Measurements from ENCODE around the gene RNFT2. TPM values are rescaled to one million over a fixed set of nuclear protein-coding genes. Genes with fewer than 3 reads are reported as not detected.
"Not testable (repeated sequence)": the region's sequence is repeated elsewhere in the genome, so short reads cannot be mapped to it uniquely, and the experiment has no call there.

Gene RNFT2
- polyA plus RNA-seq, 3 donors, result 4.2 to 6.3 (median 5.5) TPM

DNA sequence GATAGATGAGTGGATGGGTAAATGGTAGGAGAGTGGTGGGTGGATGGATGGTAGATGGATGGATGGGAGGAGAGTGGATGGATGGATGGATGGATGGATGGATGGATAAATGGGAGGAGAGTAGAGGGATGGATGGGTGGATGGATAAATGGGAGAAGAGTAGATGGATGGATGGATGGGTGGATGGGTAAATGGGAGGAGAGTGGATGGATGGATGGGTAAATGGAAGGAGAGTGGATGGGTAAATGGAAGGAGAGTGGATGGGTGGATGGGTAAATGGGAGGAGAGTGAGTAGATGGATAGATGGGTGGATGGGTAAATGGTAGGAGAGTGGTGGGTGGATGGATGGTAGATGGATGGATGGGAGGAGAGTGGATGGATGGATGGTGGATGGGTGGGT lies 51.4 kb downstream of the RNFT2 start:
- DNase-seq, result not testable (repeated sequence)

DNA sequence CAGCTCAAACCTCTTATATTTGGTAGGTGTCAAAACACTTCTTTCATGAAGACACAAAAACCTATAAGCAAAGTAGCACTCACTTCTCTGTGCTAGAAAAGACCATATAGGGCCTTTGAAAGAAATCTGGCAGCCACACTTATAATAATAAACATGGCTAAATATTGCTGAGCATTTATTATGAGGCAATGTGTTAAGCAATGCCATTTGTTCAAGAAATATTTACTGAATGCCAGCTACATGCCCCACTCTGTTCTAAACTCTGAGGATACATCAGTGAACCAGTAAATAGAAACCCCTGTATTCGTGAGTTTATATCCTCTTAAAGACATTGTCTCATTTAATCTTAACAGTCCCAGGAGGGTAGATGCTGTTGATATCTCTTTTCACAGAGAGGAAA lies 52.0 kb downstream of the RNFT2 start:
- no peak for DNase-seq

DNA sequence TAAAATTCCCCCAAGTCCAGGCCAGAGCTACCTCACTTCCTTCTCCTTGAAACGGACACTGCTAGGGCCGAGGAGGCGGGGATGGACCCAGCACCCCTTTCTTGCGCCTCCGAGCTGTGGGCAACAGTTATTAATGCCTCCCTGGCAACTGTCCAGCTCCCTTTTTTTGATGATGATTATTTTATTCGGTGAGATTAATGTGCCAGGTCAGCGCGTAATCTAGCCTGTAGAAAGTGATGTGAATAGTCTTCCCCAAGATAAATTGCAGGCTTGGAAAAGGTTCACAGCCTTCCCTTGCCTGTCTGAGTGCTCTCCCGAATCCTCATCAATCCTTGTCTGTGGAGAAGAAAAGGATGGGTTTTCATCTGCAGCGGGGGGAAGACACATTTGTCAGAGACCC lies 54.3 kb downstream of the RNFT2 start:
- DNase-seq, result no peak

DNA sequence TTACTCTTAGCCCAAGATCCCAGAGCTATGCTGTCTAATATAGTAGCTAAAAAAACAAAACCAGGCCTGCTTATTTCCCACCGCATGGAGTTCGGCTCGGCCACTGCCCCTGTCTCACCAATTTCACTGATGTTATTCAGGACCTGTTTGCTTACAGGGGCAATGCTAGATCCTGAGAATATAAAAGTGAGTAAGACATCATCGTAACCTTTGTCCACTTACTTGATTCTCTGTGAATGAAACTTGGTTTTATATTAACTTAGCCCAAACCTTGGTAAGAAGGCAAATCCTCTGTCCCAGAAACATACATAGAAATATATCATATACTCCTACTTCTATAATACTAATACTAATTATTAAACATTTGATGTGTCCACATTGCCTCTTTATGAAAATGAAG lies 56.6 kb downstream of the RNFT2 start:
- no peak for DNase-seq

DNA sequence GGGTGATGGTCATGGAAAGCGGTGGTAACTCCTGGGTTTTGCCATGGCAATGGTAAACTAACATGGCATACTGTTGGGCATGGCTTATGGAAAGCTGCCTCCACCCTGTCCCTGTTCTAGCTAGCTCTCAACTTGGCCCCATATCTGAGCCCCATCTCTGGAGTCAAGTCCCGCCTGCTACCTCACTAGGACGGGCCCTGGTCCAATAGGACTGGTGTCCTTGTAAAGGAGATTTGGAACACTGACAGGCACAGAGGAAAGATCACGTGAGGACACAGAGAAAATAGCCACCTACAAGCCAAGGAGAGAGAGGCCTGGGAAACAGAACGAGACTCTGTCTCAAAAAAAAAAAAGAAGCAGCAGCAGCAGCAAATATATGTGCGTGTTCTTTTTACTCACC lies 59.8 kb downstream of the RNFT2 start:
- DNase-seq, result no peak

DNA sequence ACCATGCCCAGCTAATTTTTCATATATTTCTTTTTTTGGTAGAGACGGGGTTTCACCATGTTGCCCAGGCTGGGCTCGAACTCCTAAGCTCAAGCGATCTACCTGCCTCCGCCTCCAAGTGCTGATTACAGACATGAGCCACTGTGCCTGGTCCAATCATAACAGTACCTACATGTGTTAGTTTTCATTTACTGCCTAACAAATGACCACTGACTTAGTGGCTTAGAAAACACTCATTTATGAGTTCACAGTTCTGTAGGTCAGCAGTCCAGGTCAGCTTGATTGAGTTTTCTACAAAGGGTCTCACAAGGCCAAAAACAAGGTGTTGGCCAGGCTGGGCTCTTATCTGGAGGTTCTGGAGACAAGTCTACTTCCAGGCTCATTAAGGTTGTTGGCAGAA lies 60.6 kb downstream of the RNFT2 start:
- DNase-seq, result no peak

DNA sequence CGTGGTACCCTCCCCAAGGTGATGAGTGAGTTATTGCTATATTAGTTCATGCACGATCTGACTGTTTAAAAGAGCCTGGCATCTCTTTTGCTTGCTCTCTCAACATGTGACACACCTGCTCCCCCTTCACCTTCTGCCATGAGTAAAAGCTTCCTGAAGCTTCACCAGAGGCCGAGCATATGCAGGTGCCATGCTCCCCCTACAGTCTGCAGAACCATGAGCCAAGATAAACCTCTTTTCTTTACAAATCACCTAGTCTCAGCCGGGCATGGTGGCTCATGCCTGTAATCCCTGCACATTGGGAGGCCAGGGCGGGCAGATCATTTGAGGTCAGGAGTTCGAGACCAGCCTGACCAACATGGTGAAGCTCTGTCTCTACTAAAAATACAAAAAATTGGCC lies 61.8 kb downstream of the RNFT2 start:
- no peak for DNase-seq

DNA sequence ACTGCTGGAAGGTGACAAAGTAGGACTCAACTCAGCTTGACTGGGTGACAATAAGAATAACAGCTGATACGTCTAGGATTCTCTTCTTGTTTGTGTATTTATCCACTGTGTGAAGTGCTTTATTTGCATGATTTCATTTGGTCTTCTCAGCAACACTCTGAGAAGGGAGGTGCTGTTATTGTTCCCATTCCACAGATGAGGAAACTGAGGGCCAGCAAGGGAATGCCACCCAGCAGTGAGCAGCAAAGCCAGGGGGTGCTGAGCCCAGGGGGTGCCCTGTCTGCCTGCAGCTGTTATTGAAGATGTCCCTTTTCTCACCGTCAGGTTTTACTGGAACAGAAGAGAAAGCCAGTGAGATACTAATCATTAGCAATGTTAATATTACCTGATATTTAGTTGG lies 62.8 kb downstream of the RNFT2 start:
- no peak for DNase-seq

DNA sequence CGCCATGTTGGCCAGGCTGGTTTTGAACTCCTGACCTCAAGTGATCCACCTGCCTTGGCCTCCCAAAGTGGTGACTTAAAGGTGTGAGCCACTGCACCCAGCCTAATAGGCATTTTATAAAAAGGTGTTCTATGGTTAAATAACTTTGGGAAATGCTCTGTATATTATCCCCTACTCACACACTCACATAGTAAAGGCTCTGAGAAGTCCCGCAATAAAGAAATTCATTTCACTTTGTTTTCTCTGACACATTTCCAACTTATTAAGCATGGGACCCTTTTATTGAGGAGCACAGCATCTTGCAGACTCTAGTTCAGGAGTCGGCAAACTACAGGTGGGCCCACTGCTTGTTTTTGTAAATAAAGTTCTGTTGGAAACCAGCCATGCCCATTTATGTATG lies 63.9 kb downstream of the RNFT2 start:
- no peak for DNase-seq

DNA sequence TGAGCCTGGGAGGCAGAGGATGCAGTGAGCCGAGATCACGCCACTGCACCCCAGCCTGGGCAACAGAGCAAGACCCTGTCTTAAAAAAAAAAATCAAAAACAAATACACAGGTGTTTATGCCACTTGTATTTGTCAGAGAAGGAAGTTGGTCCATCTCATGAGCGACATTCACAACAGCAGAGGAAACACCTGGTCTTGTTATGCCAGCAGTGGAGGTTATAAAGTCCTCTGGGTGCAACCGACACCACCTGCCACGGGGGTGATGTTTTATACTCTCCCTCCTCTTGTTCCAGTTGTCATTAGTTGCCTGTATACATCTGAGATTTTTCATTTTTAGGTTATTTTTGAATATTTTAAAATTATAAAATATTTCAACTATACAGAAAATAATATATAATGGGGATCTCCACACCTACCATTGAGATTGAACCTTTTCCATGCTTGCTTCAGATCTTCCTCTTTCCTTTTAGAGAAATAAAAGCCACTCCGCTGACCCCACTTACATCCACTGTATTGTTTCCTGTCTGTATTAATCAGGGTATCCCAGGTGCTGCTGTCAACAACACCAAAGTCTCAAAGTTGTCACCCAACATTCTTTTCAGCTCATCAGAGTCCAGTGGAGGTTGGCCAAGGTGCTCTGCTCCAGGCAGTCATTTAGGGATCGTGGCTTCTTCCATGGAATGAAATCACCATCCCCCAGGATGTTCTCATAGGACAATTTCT lies 65.1 kb downstream of the RNFT2 start:
- no peak for DNase-seq

DNA sequence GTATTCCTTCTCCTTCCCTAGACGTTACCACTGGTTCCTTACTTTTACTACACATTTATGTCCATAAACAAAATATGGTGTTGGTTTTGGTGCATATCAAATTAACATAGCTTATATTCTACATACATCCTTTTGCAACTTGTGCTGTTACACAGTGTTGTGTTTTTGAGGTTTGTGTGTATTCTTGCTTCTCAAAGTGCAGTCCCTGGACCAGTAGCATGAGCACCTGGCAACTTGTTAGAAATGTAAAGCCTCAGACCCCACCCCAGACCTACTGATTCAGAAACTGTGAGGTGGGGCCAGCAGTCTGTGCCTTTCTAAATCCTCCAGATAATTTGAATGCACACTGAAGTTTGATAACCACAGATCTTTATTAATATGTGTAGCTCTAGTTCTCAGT lies 65.9 kb downstream of the RNFT2 start:
- DNase-seq, result no peak

DNA sequence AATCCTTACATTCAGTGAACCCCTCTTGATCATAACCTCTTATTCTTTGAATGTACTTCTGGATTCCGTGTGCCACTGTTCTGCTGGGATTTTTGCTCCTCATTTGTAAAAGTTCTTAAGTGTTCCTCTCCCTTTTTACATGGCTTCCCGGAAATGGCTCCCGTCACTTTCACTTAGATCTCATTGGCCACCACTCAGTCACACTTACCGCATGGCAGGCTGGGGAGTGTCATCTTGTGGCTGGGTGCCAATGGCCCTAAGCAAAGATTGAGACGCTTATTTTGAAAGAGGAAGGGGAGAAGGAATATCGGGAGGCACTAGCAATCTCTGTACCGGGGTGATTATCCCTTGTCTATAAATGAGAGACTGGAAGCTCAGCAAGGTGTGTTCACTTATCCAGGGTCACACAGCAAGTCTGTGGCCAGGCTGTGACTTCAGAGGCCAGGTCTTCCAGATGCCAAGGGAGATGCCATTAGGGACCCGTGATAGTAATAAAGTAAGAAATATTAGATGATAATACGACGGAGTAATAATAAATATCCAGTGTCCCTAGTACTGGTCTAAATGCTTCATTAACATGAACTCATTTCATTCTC lies 68.8 kb downstream of the RNFT2 start:
- DNase-seq, result no peak

DNA sequence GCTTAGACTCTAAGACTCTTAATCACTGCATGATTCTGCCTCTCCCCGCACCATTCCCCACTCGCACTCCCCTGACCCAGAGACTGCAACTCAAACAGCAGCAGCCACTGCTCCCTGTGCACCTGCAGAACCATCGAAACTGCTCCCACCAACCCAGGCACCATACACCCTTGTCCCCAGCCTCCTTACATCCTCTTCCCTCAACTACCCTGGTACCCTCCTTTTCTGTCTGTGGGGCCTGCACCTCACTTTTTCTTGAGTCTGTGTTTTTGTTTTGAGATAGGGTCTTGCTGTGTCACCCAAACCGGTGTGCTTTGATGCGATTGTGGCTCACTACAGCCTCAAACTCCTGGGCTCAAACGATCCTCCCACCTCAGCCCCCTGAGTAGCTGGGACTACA lies 69.4 kb downstream of the RNFT2 start:
- DNase-seq, result no peak

DNA sequence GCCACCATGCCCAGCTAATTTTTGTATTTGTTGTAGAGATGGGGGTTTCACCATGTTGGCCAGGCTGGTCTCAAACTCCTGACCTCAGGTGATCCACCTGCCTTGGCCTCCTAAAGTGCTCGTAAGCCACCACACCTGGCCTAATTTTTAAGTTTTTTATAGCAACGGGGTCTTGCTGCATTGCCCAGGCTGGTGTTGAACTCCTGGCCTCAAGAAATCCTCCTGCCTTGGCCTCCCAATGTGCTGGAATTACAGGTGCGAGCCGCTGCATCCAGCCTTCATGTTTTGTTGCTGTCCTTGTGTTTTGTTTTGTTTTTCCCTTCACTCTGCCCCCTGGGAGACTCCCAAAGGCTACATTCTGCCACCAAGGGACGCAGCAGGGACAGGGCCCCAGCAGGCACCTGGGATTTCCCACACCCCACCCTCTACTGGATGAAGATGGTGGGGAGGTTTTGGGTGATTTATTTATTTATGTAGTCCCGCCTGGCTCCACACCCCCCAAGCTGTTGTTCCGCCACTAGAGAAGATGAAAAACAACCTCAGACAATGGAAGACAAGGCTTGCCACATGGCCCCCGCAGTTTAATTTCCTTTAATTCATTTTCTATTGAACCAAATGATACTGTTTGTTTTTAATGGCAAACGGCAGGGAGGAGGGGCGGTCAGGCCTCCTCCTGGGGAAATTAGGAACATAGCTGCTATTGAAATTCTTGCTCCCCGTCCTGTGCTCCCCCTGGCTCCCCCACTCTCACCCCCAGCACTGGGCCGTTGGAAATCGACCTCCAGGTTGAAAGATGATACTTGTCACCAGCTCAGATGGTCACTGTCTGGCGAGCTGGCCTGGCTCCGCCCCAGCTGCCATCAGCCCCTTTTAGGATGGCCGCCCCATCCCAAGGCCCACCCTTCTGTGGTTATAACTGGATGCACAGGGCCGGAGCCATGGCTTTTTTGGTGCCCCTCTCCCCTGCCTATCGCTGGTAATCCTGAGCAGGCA lies 70.3 kb downstream of the RNFT2 start:
- DNase-seq, result peak; percentile 43

DNA sequence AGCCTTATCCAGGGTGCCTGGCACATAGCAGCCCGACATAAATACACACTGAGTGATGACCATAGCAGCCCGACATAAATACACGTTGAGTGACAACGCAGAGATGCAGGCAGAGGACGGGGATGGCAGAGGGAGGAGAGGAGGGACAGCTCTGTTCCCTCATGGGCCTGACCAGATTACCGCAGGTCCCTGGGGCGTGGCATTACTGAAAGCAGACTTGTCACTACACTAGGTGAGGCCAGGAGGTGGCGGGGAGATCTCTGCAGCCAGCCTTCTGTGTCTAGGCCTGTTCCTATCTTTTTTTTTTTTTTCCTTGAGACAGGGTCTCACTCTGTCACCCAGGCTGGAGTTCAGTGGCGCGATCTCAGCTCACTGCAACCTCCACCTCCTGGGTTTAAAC lies 74.1 kb downstream of the RNFT2 start:
- DNase-seq, result no peak

DNA sequence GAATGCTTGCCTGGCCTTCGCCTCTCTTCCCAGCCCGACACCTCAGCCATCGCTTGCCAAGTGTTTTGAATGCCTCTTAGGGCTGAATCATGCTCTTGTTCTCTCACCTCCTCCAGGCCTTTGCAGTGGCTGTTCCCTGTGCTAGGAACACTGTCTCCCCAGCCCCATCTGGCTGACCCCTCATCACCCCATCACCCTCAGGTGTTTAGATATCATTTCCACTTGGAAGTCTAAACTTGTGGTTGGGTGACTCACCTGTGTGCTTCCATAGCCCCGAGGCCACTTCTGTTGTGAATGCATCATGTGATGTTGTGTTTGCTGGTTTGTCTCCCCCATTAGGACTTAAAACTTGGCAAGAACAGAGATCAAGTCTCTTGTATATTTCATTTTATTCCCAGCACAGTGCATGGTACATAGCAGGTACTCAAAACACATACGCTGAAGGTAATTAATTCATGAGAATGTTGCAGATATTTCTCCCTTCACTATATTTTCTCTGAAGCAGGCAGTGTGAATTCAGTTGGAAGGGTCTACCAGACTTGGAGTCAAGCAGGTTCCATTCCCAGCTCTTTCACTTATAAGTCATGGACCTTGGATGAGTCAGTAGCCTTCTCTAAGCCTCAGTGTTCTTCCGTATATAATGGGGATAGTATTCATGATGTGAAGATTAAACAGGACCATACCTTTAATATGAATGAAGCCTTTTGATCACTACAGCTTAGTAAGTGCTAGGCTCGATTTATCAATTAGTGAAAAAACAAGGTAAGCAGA lies 75.3 kb downstream of the RNFT2 start:
- no peak for DNase-seq

DNA sequence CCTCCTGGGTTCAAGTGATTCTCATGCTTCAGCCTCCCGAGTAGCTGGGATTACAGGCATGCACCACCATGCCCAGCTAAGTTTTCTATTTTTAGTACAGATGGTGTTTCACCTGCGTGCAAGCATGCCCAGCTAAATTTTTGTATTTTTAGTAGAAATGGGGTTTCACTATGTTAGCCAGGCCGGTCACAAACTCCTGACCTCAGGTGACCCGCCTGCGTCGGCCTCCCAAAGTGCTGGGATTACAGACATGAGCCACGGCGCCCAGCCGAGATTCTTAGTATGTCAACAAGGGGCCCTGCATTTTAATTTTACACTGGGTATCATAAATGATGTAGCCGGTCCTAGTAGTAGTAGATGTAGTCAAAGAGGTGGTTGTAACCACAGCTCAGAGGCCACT lies 76.7 kb downstream of the RNFT2 start:
- not testable (repeated sequence) for DNase-seq

DNA sequence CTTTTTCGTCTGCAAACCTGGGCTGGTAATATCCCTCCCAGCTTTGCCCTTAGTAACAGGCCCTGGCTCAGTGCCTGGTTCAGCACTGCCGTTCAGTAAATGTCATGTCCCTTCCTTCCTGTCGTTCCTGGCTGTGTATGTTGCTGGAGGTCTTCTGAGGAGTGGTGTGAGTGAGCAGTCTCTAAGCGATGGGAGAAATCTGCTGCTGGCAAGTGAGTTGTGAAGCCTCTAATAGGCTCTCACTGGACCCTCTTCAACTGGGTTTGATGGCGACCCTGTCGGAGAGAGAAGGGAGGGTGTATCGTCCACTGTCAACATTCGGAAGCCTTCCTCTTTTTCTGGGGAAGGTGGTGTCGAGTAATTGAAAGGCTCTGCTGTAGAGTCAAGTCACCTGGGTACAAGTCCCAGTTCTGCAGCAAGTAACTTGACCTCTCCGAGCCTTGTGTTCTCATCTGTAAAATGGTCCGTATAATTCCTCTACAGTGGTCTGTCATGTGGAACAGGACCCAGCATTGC lies 80.3 kb downstream of the RNFT2 start:
- DNase-seq, result peak; percentile 22

DNA sequence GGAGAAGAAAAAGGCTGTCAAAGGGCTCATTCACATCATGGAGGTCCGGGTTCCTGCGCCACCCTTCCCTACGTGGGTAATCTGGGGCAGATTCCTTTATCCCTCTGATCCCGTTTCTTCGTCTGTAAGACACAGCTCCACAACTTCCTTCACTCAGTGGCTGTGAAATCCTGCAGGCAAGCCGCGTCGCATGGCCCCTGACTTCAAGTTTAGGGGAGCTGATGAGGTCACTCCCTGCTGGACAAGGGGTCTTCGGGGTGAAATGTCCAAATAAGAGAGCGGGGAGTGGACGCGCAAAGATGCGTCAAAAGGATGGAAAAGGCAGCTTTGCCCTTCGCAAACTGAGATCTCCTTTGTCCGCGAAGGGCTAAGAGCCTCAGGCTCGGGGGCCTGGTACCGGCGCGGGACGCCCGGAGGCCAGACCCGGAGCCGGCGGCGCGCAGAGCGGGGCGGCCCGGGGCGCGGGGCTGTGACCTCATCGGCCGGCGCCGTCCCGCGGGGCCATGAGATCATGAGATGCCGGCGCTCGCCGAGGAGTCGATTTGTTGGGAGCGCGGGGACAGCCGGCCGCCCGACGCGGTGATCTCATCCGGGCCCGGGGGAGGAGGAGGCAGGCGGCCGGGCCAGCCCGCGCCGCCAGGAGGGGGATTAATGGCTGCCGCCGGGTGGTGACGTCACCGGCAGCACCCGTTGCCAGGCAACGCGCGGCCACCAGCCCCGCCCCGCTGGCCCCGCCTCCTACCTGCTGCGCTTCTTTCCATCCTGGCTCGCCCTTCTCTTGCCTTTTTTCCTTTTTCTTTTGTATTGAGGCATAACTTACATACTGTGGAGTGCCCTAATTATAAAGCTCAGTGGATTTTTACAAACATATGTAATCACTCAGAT lies 81.1 kb downstream of the RNFT2 start:
- DNase-seq, result peak; percentile 90

DNA sequence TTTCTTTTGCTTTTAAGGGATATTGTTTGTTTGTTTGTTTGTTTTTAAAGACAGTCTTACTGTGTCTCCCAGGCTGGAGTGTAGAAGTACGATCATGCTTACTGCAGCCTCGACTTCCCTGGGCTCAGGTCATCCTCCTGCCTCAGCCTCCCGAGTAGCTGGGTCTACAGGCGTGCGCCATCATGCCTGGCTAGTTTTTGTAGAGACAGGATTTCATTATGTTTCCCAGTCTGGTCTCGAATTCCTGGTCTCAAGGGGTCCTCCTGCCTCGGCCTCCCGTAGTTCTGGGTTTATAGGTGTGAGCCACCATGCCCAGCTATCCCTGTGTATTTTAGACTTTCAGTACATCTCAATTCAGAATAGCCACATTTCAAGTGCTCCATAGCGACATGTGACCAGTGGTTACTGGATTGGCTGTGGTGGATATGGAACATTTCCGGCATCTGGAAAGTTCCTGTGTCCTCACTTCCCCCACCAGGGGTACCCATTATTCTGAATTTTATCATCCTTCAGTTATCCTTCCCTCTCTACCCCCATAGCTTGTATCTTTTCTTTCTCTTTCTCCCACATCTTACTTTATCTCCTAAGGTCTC lies 82.0 kb downstream of the RNFT2 start:
- no peak for DNase-seq
